Measurements from ENCODE around the gene PPP4R1. TPM values are rescaled to one million over a fixed set of nuclear protein-coding genes. Genes with fewer than 3 reads are reported as not detected.

Gene PPP4R1
- total RNA-seq, 1 donor from 2014 or later: 115 TPM

DNA sequence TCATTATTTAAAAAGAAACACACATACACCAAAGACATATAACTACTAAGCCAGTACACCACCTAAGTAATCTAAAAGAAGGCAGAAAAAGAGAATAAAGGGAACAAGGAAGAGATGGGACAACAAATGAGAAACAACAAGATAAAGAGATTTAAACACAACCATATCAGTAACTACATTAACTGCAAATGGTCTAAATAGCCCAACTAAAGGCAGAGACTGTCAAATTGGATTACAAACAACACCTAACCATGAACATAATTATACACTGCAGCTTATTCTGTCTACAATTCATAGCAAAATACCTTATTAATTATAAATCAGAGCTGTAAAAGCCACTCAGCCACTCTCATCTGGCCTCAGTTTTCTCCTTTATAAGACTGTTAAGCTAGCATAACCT is 15.0 kb downstream of the PPP4R1 start:
- peaks cover 34% of the 10 kb centered on the region for H3K9me3 Mint-ChIP-seq
- DNase-seq (ENCODE audit: low spot score in 2 of 2, unreplicated experiment in 2 of 2): no peak
- H3K4me1 Mint-ChIP-seq: peaks cover 9% of the 10 kb centered on the region
- peaks cover 42% of the 10 kb centered on the region for H3K36me3 Mint-ChIP-seq
- H3K27me3 Mint-ChIP-seq (ENCODE audit: low read depth): no peaks in the 10 kb centered on the region
- no peak overlapping the region for H3K4me3 Mint-ChIP-seq
- no peak overlapping the region for H3K27ac Mint-ChIP-seq
- TF ChIP-seq, protein P1, sequence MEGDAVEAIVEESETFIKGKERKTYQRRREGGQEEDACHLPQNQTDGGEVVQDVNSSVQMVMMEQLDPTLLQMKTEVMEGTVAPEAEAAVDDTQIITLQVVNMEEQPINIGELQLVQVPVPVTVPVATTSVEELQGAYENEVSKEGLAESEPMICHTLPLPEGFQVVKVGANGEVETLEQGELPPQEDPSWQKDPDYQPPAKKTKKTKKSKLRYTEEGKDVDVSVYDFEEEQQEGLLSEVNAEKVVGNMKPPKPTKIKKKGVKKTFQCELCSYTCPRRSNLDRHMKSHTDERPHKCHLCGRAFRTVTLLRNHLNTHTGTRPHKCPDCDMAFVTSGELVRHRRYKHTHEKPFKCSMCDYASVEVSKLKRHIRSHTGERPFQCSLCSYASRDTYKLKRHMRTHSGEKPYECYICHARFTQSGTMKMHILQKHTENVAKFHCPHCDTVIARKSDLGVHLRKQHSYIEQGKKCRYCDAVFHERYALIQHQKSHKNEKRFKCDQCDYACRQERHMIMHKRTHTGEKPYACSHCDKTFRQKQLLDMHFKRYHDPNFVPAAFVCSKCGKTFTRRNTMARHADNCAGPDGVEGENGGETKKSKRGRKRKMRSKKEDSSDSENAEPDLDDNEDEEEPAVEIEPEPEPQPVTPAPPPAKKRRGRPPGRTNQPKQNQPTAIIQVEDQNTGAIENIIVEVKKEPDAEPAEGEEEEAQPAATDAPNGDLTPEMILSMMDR (IDR thresholded peaks at IDR 0.05; ENCODE audit: unreplicated experiment): no peak

DNA sequence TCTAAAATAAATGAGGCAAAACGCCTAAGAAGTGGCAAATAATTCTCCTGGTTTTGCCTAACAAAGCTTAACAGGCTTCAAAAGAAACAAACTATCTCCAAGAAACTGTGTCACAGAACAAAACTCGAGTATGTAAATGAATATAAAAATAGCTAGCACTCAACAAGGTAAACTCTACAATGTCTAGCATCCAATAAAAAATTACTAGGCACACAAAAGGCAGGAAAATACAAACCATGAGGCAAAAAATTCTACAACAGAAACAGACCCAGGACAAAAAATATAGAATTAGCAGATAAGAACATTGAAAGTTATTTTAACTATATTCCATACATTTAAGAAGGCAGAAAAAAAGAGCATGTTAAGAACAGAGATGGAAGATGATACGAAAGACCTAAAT is 16.8 kb downstream of the PPP4R1 start:
- H3K4me3 Mint-ChIP-seq: no peak overlapping the region
- no peak for DNase-seq (ENCODE audit: low spot score in 2 of 2, unreplicated experiment in 2 of 2)
- H3K9me3 Mint-ChIP-seq: peaks cover 31% of the 10 kb centered on the region
- TF ChIP-seq, protein P1 (IDR thresholded peaks at IDR 0.05; ENCODE audit: unreplicated experiment): no peak
- peaks cover 9% of the 10 kb centered on the region for H3K4me1 Mint-ChIP-seq
- H3K36me3 Mint-ChIP-seq: peaks cover 45% of the 10 kb centered on the region
- no peaks in the 10 kb centered on the region for H3K27me3 Mint-ChIP-seq (ENCODE audit: low read depth)
- H3K27ac Mint-ChIP-seq: no peak overlapping the region

DNA sequence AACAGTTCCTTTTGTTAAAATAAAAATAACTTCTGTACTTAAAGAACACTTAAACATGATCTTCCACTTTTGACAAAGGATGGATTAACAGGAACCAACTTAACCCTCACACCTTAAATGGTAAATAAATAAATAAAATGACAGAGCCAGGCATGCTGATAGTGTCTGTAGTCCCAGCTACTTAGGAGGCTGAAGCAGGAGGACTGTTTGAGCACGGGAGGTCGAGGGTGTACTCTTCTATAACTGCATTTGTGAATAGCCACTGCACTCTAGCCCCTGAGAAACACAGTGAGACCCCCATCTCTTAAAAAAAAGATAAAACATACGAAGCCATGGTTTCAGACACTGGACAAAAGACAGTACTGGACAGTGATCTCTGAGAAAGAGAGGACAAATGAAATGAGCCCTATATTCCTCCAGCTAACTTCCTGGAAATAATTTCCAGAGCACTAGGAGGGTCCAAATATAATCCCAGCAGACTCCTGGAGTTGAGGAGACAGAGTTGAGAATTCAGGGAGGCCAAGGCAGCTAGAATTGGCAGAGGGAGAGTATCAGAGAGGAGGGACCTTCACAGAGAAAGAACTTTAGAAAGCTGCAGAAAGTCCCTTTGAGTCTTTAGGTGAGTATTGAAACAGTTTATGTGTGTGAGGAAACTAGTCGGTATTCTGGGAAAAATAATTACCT is 17.4 kb downstream of the PPP4R1 start:
- H3K27me3 Mint-ChIP-seq (ENCODE audit: low read depth): no peaks in the 10 kb centered on the region
- no peak for DNase-seq (ENCODE audit: low spot score in 2 of 2, unreplicated experiment in 2 of 2)
- H3K36me3 Mint-ChIP-seq: peaks cover 48% of the 10 kb centered on the region
- peaks cover 29% of the 10 kb centered on the region for H3K9me3 Mint-ChIP-seq
- TF ChIP-seq, protein P1 (IDR thresholded peaks at IDR 0.05; ENCODE audit: unreplicated experiment): no peak
- peaks cover 9% of the 10 kb centered on the region for H3K4me1 Mint-ChIP-seq
- no peak overlapping the region for H3K27ac Mint-ChIP-seq
- no peak overlapping the region for H3K4me3 Mint-ChIP-seq

DNA sequence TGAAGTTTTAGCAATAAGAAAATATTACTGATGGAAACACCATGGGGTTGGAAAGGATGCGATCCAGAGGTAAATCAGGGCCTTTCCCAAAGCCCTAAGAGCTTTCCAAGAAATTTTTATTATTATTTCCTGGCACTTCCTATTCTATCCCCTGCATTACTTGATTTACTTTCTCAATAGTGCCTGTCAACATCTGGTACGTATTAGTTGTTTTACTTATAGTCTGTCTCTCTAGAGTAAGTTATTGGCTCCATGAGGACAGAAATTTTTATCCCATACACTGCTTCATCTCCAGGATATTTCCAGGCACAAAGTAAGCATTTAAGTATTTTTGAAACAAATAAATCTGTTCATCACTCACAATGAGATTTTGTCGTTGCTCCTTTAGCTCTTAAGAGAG is 18.1 kb downstream of the PPP4R1 start:
- no peak for DNase-seq (ENCODE audit: low spot score in 2 of 2, unreplicated experiment in 2 of 2)
- H3K27ac Mint-ChIP-seq: peak overlapping the region; percentile 52
- H3K27me3 Mint-ChIP-seq (ENCODE audit: low read depth): no peaks in the 10 kb centered on the region
- H3K4me3 Mint-ChIP-seq: no peak overlapping the region
- H3K36me3 Mint-ChIP-seq: peaks cover 50% of the 10 kb centered on the region
- H3K4me1 Mint-ChIP-seq: peaks cover 9% of the 10 kb centered on the region
- TF ChIP-seq, protein P1 (IDR thresholded peaks at IDR 0.05; ENCODE audit: unreplicated experiment): no peak
- peaks cover 29% of the 10 kb centered on the region for H3K9me3 Mint-ChIP-seq

DNA sequence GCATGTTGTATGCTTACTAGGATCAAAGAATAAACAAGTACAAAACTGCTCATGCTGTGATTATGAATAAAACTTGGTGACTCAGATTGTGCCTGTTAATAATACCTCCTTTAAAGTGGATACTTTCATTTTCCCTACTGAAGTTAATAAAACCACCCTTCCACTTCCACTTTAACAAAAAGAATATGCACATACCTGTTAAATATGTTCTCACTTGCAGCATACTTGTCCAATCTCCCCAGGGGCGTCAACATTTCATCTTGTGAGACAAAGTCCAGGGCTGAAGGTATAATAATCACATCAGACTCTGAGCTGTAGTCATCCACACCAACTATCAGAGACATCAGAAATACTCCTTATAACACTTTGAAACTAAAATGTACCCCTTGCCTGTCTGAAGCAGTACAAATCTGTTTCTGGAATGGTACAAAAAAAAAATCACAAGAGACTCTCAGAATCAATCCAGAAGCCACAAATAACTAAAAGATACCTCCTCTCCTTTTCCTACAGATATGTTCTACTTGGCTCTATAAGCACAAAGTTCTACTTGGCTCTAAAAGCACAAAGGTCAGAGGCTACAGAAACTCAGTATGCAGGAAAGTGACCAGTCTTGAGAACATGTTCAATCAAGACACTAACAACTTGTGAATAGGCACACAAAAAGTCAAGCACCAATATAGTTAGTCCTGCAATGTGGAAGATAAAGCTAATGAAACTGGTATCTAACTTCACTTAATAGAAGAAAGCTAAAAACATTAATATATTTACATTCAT is 19.3 kb downstream of the PPP4R1 start:
- TF ChIP-seq, protein P1 (IDR thresholded peaks at IDR 0.05; ENCODE audit: unreplicated experiment): no peak
- no peak overlapping the region for H3K4me3 Mint-ChIP-seq
- peak overlapping the region; percentile 19 for H3K27ac Mint-ChIP-seq
- H3K27me3 Mint-ChIP-seq (ENCODE audit: low read depth): no peaks in the 10 kb centered on the region
- DNase-seq (ENCODE audit: low spot score in 2 of 2, unreplicated experiment in 2 of 2): no peak
- H3K36me3 Mint-ChIP-seq: peaks cover 53% of the 10 kb centered on the region
- H3K4me1 Mint-ChIP-seq: peaks cover 9% of the 10 kb centered on the region
- H3K9me3 Mint-ChIP-seq: peaks cover 27% of the 10 kb centered on the region

All from mesothelial cell of epicardium (in vitro differentiated cells).